Gastroesophageal sphincter (tissue), 4 donors: ENCODE measurements around the gene TRMU. TPM values are rescaled to one million over a fixed set of nuclear protein-coding genes. Genes with fewer than 3 reads are reported as not detected.

Experiments used
- ATAC-seq: fragments of 150-250 bp; one replicate; pipeline ENCODE4 v1.9.1; 2016; ENCODE audit warnings: mild to moderate bottlenecking, moderate library complexity
- H3K27ac ChIP-seq, 4 donors: fragments of 200-600 bp; sonication (generic) in 3 of 4; 1 replicate in 3 of 4; 2 replicates in 1 of 4; pipeline ENCODE4 v1.5.1; 2016 to 2019
- H3K27me3 ChIP-seq: fragments of 200-600 bp; sonication (generic); one replicate; pipeline ENCODE4 v1.5.1; 2019
- H3K36me3 ChIP-seq, 2 donors: fragments of 200-600 bp; sonication (generic); one replicate each; pipeline ENCODE4 v1.5.1; 2019; ENCODE audit warnings: control low read depth in 1 of 2
- H3K4me1 ChIP-seq, 3 donors: fragments of 200-600 bp; sonication (generic); 1 replicate in 2 of 3; 2 replicates in 1 of 3; pipeline ENCODE4 v1.5.1; 2016 to 2019; ENCODE audit warnings: control low read depth in 2 of 3
- H3K4me3 ChIP-seq, 2 donors: fragments of 200-600 bp; sonication (generic); one replicate each; pipeline ENCODE4 v1.5.1; 2019; ENCODE audit warnings: mild to moderate bottlenecking in 1 of 2, moderate library complexity in 1 of 2
- H3K9me3 ChIP-seq, 3 donors: fragments of 200-600 bp; sonication (generic); one replicate each; pipeline ENCODE4 v1.5.1; 2017 to 2019; ENCODE audit warnings: control low read depth in 2 of 3
- CTCF ChIP-seq, 4 experiments: fragments of 200-600 bp in 2 of 4; fragments of 450-650 bp in 2 of 4; sonication (generic) in 1 of 4; IDR thresholded peaks; one replicate each; pipeline ENCODE4 v1.5.1; 2017 to 2019; ENCODE audit warnings: antibody characterized with exemption in 4 of 4, mild to moderate bottlenecking in 2 of 4, moderate library complexity in 2 of 4
- EP300 ChIP-seq: sonication (generic); formaldehyde crosslinking; IDR thresholded peaks from one replicate; pipeline ENCODE4 v1.6.1; 2017; ENCODE audit warnings: antibody characterized with exemption, mild to moderate bottlenecking
- POLR2A ChIP-seq, 2 donors: fragments of 450-650 bp; IDR thresholded peaks; one replicate each; pipeline ENCODE4 v1.6.1; 2017; ENCODE audit warnings: antibody characterized with exemption in 2 of 2, mild to moderate bottlenecking in 2 of 2, moderate library complexity in 1 of 2
- POLR2AphosphoS5 ChIP-seq: sonication (generic); formaldehyde crosslinking; IDR thresholded peaks from one replicate; pipeline ENCODE4 v1.6.1; 2017; ENCODE audit warnings: antibody characterized with exemption
- WGBS, 2 donors: methylation state at CpG; one replicate each; pipeline ENCODE4 v1.1.5; 2018; ENCODE audit warnings: low coverage in 1 of 2; 5-methylcytosine and 5-hydroxymethylcytosine counted together
- total RNA-seq, 4 donors: library from RNA; depleted of rRNA; stranded (reverse); fragments of >200 nt; gene quantifications; one replicate each; pipeline ENCODE4 v1.1.0, GENCODE V29; 2016

The TRMU gene
- total RNA-seq, 4 donors from 2014 or later, result 9.9 to 33.8 (median 24.6) TPM

DNA sequence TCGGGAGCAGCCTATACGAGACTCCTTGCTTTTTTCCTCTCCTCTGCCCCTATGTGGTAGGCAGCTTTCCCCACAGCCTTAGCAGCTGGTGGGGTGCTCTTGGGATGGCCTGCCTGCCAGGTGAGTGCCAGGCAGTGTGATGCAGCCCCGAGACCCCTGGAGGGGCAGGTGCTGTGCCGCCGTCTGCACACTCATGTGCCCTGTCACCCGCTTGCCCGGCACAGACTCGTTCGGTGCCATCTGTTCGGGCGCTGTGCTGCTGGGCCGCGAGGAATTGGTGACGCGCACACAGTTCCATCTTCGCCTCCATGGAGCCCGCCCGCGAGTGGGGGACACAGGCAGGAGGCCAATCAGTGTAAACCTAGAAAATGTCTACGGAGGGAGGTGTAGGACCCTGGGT lies 15.1 kb downstream of the TRMU start:
- Histone ChIP-seq H3K4me3 (no peak overlapping the region), H3K27ac (no peak overlapping the region), H3K27me3 (no peaks in the 10 kb centered on the region), H3K4me1 (peaks cover 0 to 4% (median 0%) of the 10 kb centered on the region in 3 donors), H3K36me3 (peaks cover 0 to 100% of the 10 kb centered on the region in 2 donors), H3K9me3 (no peaks in the 10 kb centered on the region)
- TF ChIP-seq EP300 (no peak), POLR2A (IDR thresholded peaks at IDR 0.05) (no peak), POLR2AphosphoS5 (no peak), CTCF (IDR thresholded peaks at IDR 0.05) (no peak)
- no peak for ATAC-seq
- no CpG with 5 or more reads among the region's 20 CpGs for WGBS, 2 donors

DNA sequence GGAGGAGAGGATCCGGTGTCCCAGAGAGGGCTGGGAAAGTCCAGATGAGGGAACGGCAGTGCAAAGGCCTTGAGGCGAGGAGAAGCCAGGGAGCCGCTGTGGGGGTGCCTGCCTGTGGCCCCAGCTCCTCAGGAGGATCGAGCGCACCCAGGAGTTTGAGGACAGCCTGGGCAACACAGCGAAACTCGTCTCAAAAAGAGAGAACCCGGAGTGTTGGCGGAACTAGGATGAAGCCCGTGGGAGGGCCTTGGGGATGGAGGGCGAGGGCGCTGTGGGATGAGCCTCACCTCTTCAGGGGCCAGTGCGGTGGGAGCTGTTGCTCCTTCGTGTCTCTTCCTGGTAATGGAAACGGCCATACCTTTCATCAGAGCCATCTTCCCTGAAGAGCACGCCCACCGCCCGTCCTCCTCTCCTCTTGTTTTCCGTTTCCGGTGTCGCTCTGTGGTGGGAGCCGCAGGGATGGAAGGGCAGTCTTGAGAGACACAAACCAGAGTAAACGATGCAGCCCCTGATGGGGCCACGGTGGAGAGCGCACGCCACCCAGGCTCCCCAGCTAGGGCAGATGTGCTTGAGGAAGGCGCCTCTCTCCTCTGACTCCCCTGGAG lies 15.7 kb downstream of the TRMU start:
- H3K9me3 ChIP-seq, result no peaks in the 10 kb centered on the region
- ATAC-seq, result no peak
- peaks cover 0 to 4% (median 0%) of the 10 kb centered on the region in 3 donors for H3K4me1 ChIP-seq
- H3K27me3 ChIP-seq, result no peaks in the 10 kb centered on the region
- WGBS, 2 donors, result 79 to 86% methylated on average over 8 to 9 of the region's 28 CpGs
- H3K36me3 ChIP-seq, result peaks cover 0 to 100% of the 10 kb centered on the region in 2 donors
- no peak overlapping the region for H3K27ac ChIP-seq
- no peak overlapping the region for H3K4me3 ChIP-seq
- no peak for TF ChIP-seq POLR2AphosphoS5
- no peak for TF ChIP-seq POLR2A (IDR thresholded peaks at IDR 0.05)
- no peak for TF ChIP-seq CTCF (IDR thresholded peaks at IDR 0.05)
- no peak for TF ChIP-seq EP300

DNA sequence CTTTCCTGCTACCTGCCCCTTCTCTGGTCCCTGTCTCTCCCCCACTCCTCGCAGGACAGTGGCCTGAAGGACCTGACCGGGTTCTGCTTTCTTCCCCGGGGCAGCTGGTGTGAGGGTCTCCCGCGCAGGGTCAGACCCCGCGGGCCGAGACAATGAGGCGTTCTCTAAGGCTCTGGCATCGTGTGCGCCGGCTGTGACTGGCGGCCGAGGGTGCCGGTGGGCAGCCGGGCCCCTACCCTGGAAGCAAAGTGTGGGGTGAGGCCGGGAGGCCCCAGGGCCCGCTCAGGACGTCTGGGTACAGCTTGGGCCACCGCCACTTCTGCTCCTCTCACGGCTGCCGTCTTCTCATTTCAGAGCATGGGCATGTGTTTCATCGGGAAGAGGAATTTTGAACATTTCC lies 16.3 kb downstream of the TRMU start:
- ATAC-seq, result no peak
- Histone ChIP-seq H3K4me1 (peaks cover 0 to 4% (median 0%) of the 10 kb centered on the region in 3 donors), H3K36me3 (peaks cover 0 to 100% of the 10 kb centered on the region in 2 donors), H3K9me3 (no peaks in the 10 kb centered on the region), H3K27me3 (no peaks in the 10 kb centered on the region), H3K27ac (no peak overlapping the region), H3K4me3 (no peak overlapping the region)
- WGBS, 2 donors, result 80 to 93% methylated on average over 1 to 3 of the region's 23 CpGs
- TF ChIP-seq POLR2AphosphoS5, result no peak
- TF ChIP-seq CTCF (IDR thresholded peaks at IDR 0.05), result no peak
- TF ChIP-seq EP300, result no peak
- TF ChIP-seq POLR2A (IDR thresholded peaks at IDR 0.05), result no peak

DNA sequence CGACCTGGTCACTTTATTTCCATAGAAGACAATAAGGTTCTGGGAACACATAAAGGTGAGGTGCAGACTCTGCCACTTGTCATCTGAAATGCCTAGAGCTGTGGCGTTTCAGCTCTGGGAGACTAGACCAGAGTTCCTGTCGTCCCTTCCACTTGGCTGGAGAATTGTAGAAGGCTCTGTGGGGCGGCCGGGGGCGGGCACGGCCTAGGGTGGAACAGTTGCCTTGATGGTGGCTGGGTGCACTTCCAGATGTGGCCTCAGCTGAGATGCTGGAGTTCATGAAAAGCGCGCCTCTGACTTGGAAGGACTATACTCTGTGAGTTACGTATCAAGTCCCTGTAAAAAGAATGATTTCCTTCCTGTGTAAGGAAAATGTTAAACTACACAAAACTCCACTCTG lies 16.8 kb downstream of the TRMU start:
- 77 to 100% methylated on average over 2 to 4 of the region's 10 CpGs for whole genome bisulfite sequencing, 2 donors
- no peak overlapping the region for H3K4me3 ChIP-seq
- H3K27ac ChIP-seq, result no peak overlapping the region
- H3K9me3 ChIP-seq, result no peaks in the 10 kb centered on the region
- ATAC-seq, result no peak
- TF ChIP-seq EP300 (no peak), POLR2A (IDR thresholded peaks at IDR 0.05) (no peak), CTCF (IDR thresholded peaks at IDR 0.05) (no peak), POLR2AphosphoS5 (no peak)
- H3K36me3 ChIP-seq, result peaks cover 0 to 100% of the 10 kb centered on the region in 2 donors
- no peaks in the 10 kb centered on the region for H3K27me3 ChIP-seq
- H3K4me1 ChIP-seq, result peaks cover 0 to 4% (median 0%) of the 10 kb centered on the region in 3 donors

GRCh38 chr22:46352691-46353386 lies 17.3 kb downstream of the TRMU start:
- Histone ChIP-seq H3K4me3 (no peak overlapping the region), H3K27ac (no peak overlapping the region), H3K36me3 (peaks cover 0 to 100% of the 10 kb centered on the region in 2 donors), H3K27me3 (no peaks in the 10 kb centered on the region), H3K9me3 (no peaks in the 10 kb centered on the region), H3K4me1 (peaks cover 0 to 4% (median 0%) of the 10 kb centered on the region in 3 donors)
- TF ChIP-seq EP300 (no peak), POLR2AphosphoS5 (no peak), POLR2A (IDR thresholded peaks at IDR 0.05) (no peak), CTCF (IDR thresholded peaks at IDR 0.05) (no peak)
- no peak for ATAC-seq
- WGBS, 2 donors, result 84 to 95% methylated on average over 4 to 6 of the region's 20 CpGs
